HG03342 (cell line): ENCODE data around the gene KMT2E.

ENCODE experiments used
- ATAC-seq: cut with Tn5 transposase; IDR thresholded peaks from one replicate; pipeline ENCODE4 v1.9.1; 2021; ENCODE audit warnings: mild to moderate bottlenecking, moderate library complexity; ENCODE audit not compliant: unreplicated experiment

Gene KMT2E

DNA sequence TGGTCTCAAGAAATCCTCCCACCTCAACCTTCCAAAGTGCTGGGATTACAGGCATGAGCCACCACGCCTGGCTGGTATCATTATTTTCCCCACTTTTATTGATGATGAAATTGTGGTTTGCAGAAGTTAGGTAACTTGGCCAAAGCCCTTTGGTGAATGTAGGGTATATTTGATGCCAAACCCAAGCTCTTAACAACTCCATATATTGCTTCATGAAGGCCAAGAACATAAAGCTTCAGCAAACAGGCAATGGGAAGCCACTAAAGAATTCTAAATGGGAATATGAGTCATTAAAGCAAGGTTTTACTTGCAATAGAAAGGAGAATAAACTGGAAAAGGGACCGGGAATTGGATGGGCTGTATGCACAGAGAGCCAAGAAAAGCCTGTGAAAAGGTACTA, 142.7 kb downstream of the KMT2E start:
- no peak for ATAC-seq

DNA sequence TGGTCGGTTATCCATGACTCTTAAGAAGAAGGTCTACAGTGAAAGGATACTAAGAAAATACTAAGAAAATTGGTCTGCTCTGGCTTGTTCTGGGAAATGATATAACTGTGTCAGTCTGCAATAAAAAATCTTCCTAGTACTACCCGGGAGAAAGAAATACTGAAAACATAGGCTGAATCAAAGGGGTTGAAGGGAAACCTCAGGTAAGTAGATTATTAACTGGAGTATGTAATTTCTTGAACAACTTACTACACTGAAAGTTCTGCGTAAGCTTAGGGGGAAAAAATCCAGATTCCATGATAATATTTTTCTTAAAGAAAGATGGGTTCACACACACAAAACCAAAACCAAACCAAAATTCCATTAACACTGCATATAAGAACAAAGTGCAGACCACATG, 143.3 kb downstream of the KMT2E start:
- ATAC-seq: no peak

DNA sequence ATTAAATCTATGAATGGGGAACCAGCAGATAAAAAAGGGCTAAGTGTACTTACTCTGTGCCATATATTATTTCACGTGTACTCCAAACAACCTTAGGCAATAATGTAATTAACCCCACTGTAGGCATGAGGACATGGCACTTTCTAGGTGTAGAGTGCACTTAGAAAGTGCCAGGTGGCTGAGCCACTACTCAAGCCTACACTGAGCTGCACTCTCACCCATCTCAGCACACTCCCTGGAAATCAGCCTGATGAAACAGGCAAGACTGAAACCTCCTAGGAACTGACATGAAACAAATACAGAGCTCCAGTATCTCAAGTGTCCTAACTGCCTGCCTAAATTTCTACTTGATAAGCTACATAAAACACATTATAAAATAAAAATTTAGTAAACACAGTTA, 147.4 kb downstream of the KMT2E start:
- ATAC-seq: no peak
